Choroid plexus epithelial cell (primary cell): ENCODE data around the gene FAM124B.
"Not testable (repeated sequence)": the region's sequence is repeated elsewhere in the genome, so short reads cannot be mapped to it uniquely, and the experiment has no call there.

Source experiments
- DNase-seq: peaks from one replicate; pipeline ENCODE4 v3.0.0-alpha.2; 2010; ENCODE audit warnings: low read depth
- H3K4me3 ChIP-seq: 2 replicates; pipeline ENCODE4 v1.5.1; 2011; ENCODE audit warnings: low read depth, mild to moderate bottlenecking, control low read depth, low read length, moderate library complexity
- CTCF ChIP-seq: conservative IDR thresholded peaks from 2 replicates; pipeline ENCODE4 v1.5.1; 2011; ENCODE audit warnings: low read depth, mild to moderate bottlenecking, control low read depth, inconsistent platforms, low read length, moderate library complexity

The FAM124B gene

DNA sequence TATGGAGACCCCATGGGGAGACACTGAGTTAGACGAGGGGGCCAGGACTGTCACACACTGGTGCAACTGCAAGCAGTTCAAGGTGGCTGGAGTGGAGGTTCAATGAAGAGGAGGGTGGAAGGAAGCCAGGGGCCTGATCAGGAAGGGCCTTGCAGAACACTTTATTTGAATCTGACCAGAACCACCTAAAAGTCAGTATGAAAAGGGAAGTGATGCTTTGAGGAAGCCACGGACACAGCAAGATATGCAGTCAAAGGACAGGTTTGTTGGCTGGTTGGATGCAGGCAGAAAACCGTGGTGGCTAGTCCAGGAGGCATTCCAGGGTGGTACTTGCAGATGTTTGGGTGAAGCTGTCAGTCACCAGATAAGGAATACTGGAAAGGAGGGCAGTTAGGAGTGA lies 3.5 kb upstream of the FAM124B start:
- TF ChIP-seq CTCF = no peak
- DNase-seq = no peak
- H3K4me3 ChIP-seq = no peak overlapping the region

GRCh38 chr2:224404796-224405195 lies 2.9 kb upstream of the FAM124B start:
- TF ChIP-seq CTCF = no peak
- no peak for DNase-seq
- no peak overlapping the region for H3K4me3 ChIP-seq

- no peak for TF ChIP-seq CTCF
- H3K4me3 ChIP-seq = no peak overlapping the region
- DNase-seq = no peak
Measured at GRCh38 chr2:224403657-224404056, 1.8 kb upstream of the FAM124B start.

- DNase-seq = no peak
- no peak for TF ChIP-seq CTCF
- H3K4me3 ChIP-seq = no peak overlapping the region
Measured at GRCh38 chr2:224400886-224401632, 848 bp downstream of the FAM124B start.

GRCh38 chr2:224400174-224400810 lies 1.6 kb downstream of the FAM124B start:
- DNase-seq = no peak
- no peak for TF ChIP-seq CTCF
- no peak overlapping the region for H3K4me3 ChIP-seq

DNA sequence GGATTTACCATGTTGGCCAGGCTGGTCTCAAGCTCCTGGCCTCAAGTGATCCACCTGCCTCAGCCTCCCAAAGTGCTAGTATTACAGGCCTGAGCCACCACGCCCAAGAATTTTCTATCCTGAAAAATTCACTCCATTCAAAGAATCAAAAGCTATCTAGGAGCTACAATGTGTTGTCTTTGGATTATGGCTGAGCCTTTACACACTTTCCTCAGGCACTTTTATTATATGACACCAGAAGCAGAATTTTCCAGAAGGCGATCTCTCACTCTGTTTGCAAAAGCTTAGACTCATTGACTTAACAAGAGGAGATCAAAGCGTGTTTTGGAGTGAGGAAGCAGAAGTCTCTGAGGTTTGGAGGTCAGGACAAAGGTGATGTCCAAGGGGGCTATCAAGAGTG lies 3.6 kb downstream of the FAM124B start:
- H3K4me3 ChIP-seq = no peak overlapping the region
- no peak for TF ChIP-seq CTCF
- DNase-seq = no peak

GRCh38 chr2:224397100-224397499 lies 4.8 kb downstream of the FAM124B start:
- H3K4me3 ChIP-seq, DNase-seq: not testable (repeated sequence)
